Ascending aorta (tissue), 2 donors: ENCODE measurements around the gene GCM1. TPM values are rescaled to one million over a fixed set of nuclear protein-coding genes. Genes with fewer than 3 reads are reported as not detected.

Experiments used
- DNase-seq, 2 donors: peaks; one replicate each; pipeline ENCODE4 v3.0.0-alpha.2; 2019; ENCODE audit warnings: low spot score in 2 of 2
- H3K27ac ChIP-seq, 2 donors: fragments of 200-600 bp; sonication (generic); one replicate each; pipeline ENCODE4 v1.5.1; 2016 to 2017; ENCODE audit warnings: mild to moderate bottlenecking in 1 of 2
- H3K27me3 ChIP-seq: fragments of 200-600 bp; sonication (generic); one replicate; pipeline ENCODE4 v1.5.1; 2017
- H3K36me3 ChIP-seq, 2 donors: fragments of 200-600 bp; sonication (generic); one replicate each; pipeline ENCODE4 v1.5.1; 2016
- H3K4me1 ChIP-seq, 2 donors: fragments of 200-600 bp; sonication (generic); one replicate each; pipeline ENCODE4 v1.5.1; 2016 to 2017; ENCODE audit warnings: mild to moderate bottlenecking in 1 of 2
- H3K4me3 ChIP-seq, 2 donors: fragments of 200-600 bp; sonication (generic); one replicate each; pipeline ENCODE4 v1.5.1; 2016 to 2017; ENCODE audit warnings: mild to moderate bottlenecking in 1 of 2
- H3K9me3 ChIP-seq, 2 donors: fragments of 200-600 bp; sonication (generic); one replicate each; pipeline ENCODE4 v1.5.1; 2016
- CTCF ChIP-seq, 3 experiments: fragments of 200-600 bp in 2 of 3; fragments of 450-650 bp in 1 of 3; sonication (generic) in 2 of 3; IDR thresholded peaks; one replicate each; pipeline ENCODE4 v1.5.1; 2016 to 2019; ENCODE audit warnings: antibody characterized with exemption in 3 of 3, mild to moderate bottlenecking in 1 of 3, moderate library complexity in 1 of 3
- intact Hi-C: fragments of 100-400 bp; cut with DNase I; formaldehyde crosslinking; loops from one replicate; pipeline ENCODE4 v1.15.1; 2023
- total RNA-seq: library from RNA; depleted of rRNA; stranded (reverse); fragments of >200 nt; gene quantifications from one replicate; pipeline ENCODE4 v1.1.0, GENCODE V29; 2016

Gene GCM1
- total RNA-seq, 1 donor from 2014 or later = not detected

- Histone ChIP-seq H3K27me3 (no peaks in the 10 kb centered on the region), H3K4me3 (no peak overlapping the region), H3K27ac (no peak overlapping the region), H3K9me3 (no peaks in the 10 kb centered on the region), H3K4me1 (no peaks in the 10 kb centered on the region), H3K36me3 (no peaks in the 10 kb centered on the region)
- intact Hi-C loops = no loop called here
- no peak for TF ChIP-seq CTCF (IDR thresholded peaks at IDR 0.05)
- no peak for DNase-seq
Observed at GRCh38 chr6:53125276-53125675, 23.4 kb downstream of the GCM1 start.

GRCh38 chr6:53124131-53124800, 24.4 kb downstream of the GCM1 start:
- TF ChIP-seq CTCF (IDR thresholded peaks at IDR 0.05) = no peak
- no peaks in the 10 kb centered on the region for H3K4me1 ChIP-seq
- intact Hi-C loops = no loop called here
- H3K27me3 ChIP-seq = no peaks in the 10 kb centered on the region
- no peak overlapping the region for H3K27ac ChIP-seq
- no peaks in the 10 kb centered on the region for H3K9me3 ChIP-seq
- no peak overlapping the region for H3K4me3 ChIP-seq
- DNase-seq = no peak
- no peaks in the 10 kb centered on the region for H3K36me3 ChIP-seq

GRCh38 chr6:53119772-53120409, 28.8 kb downstream of the GCM1 start:
- TF ChIP-seq CTCF (IDR thresholded peaks at IDR 0.05) = no peak
- Histone ChIP-seq H3K4me3 (no peak overlapping the region), H3K27ac (no peak overlapping the region), H3K9me3 (no peaks in the 10 kb centered on the region), H3K4me1 (no peaks in the 10 kb centered on the region), H3K36me3 (no peaks in the 10 kb centered on the region), H3K27me3 (no peaks in the 10 kb centered on the region)
- intact Hi-C loops = no loop called here
- DNase-seq = no peak

- no peaks in the 10 kb centered on the region for H3K4me1 ChIP-seq
- no peak overlapping the region for H3K4me3 ChIP-seq
- no peaks in the 10 kb centered on the region for H3K9me3 ChIP-seq
- TF ChIP-seq CTCF (IDR thresholded peaks at IDR 0.05) = no peak
- no peaks in the 10 kb centered on the region for H3K36me3 ChIP-seq
- intact Hi-C loops = no loop called here
- DNase-seq = no peak
- H3K27ac ChIP-seq = no peak overlapping the region
- H3K27me3 ChIP-seq = no peaks in the 10 kb centered on the region
Observed at GRCh38 chr6:53119349-53119748, 29.3 kb downstream of the GCM1 start.

- intact Hi-C loops = no loop called here
- Histone ChIP-seq H3K9me3 (no peaks in the 10 kb centered on the region), H3K4me1 (no peaks in the 10 kb centered on the region), H3K4me3 (no peak overlapping the region), H3K27ac (no peak overlapping the region), H3K36me3 (no peaks in the 10 kb centered on the region), H3K27me3 (no peaks in the 10 kb centered on the region)
- DNase-seq = no peak
- no peak for TF ChIP-seq CTCF (IDR thresholded peaks at IDR 0.05)
Observed at GRCh38 chr6:53115741-53116140, 32.9 kb downstream of the GCM1 start.
